Mucosa of gallbladder (tissue), 1 donor: Measurements from ENCODE around the gene PSPN. TPM values are rescaled to one million over a fixed set of nuclear protein-coding genes. Genes with fewer than 3 reads are reported as not detected.

Experiments
- DNase-seq: peaks from one replicate; pipeline ENCODE4 v3.0.0-alpha.2; 2020; ENCODE audit warnings: low spot score
- total RNA-seq: library from RNA; stranded (reverse); gene quantifications from one replicate; pipeline ENCODE4 v1.2.1, GENCODE V29; 2021
- donor health status: DM: no; HTN: no; CAD: no.

PSPN gene
- total RNA-seq, 1 donor from 2014 or later, result 4.5 TPM

GRCh38 chr19:6325614-6326013 lies 50.1 kb downstream of the PSPN start:
- no peak for DNase-seq

Other genes with a start within 250 kb of the PSPN start
- not detected for gene ACSBG2, start 240.3 kb downstream of the PSPN start, total RNA-seq
- 67.5 TPM for gene MLLT1, start 96.0 kb downstream of the PSPN start, total RNA-seq
- 0.14 TPM for gene ACER1, start 42.3 kb downstream of the PSPN start, total RNA-seq
- 75.5 TPM for gene CLPP, start 14.4 kb downstream of the PSPN start, total RNA-seq
- gene ALKBH7, start 3.1 kb downstream of the PSPN start, total RNA-seq, result 91.5 TPM
- gene GTF2F1, start 17.2 kb upstream of the PSPN start, total RNA-seq, result 66.8 TPM
- 201 TPM for gene KHSRP, start 48.9 kb upstream of the PSPN start, total RNA-seq
- gene SLC25A41, start 57.8 kb upstream of the PSPN start, total RNA-seq, result 0.72 TPM
- gene SLC25A23, start 83.9 kb upstream of the PSPN start, total RNA-seq, result 101 TPM
- gene CRB3, start 88.3 kb upstream of the PSPN start, total RNA-seq, result 75.9 TPM
- 8.0 TPM for gene DENND1C, start 105.9 kb upstream of the PSPN start, total RNA-seq
- 1.8 TPM for gene TUBB4A, start 126.4 kb upstream of the PSPN start, total RNA-seq
- 1.2 TPM for gene TNFSF9, start 155.1 kb upstream of the PSPN start, total RNA-seq
- gene CD70, start 215.2 kb upstream of the PSPN start, total RNA-seq, result not detected